Stimulated activated naive CD8-positive, alpha-beta T cell treated with anti-CD3 and anti-CD28 coated beads, Interleukin-15, Interleukin-2, amounts not matched to agents 100 U/mL and 50 U/mL, for 24 hours (primary cell): ENCODE results near the gene SGPL1.
A peak's percentile ranks its signal among the peaks of the same experiment; 100 is the strongest.
"Not testable (repeated sequence)": the region's sequence is repeated elsewhere in the genome, so short reads cannot be mapped to it uniquely, and the experiment has no call there.

Source experiments
- ATAC-seq: fragments of 150-1000 bp; cut with Tn5 transposase; one replicate; pipeline ENCODE4 v1.10.0; 2021
- DNase-seq: peaks from one replicate; pipeline ENCODE4 v3.0.0; 2021

SGPL1 gene, protein sequence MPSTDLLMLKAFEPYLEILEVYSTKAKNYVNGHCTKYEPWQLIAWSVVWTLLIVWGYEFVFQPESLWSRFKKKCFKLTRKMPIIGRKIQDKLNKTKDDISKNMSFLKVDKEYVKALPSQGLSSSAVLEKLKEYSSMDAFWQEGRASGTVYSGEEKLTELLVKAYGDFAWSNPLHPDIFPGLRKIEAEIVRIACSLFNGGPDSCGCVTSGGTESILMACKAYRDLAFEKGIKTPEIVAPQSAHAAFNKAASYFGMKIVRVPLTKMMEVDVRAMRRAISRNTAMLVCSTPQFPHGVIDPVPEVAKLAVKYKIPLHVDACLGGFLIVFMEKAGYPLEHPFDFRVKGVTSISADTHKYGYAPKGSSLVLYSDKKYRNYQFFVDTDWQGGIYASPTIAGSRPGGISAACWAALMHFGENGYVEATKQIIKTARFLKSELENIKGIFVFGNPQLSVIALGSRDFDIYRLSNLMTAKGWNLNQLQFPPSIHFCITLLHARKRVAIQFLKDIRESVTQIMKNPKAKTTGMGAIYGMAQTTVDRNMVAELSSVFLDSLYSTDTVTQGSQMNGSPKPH

DNA sequence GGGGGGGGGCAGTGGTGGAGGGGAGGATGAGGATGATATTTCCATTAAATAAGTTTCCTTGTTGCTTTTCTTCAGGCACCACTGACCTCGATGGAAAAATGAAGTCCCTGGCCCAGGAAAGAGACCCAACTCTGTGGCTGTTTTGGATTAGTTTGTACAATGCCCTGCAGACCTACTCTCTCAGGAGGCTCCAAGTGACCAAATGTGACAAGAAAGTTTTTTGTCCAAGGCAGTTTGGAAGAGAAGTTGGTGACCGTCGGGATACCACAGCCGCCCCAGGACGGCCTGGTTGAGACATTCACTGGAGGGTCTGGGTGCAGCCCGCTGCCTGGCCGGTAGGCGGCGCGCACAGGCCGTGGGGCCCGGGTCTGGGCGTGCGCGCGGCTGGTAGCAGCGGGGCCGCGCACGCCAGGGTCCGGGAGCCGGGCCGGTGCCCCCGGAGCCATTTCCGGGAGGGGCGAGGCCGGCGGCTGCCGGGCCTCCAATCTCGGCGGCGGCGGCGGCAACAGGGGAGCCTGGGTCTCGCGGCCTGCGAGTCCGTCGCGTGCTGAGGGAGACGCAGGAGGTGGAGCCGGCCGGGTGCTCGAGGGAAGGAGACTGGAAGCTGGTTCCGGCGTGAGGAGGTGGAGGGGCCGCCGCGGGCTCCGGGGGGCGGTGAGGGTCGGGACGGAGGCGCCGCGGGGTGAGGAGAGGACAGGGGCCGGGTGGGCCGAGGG is at the start of gene SGPL1:
Gene SGPL1, plus strand, starts transcription at position 445 of the 716 bp plus-strand sequence. CDS start 906 bp downstream, outside the sequence.
- DNase-seq (peak; percentile 92), ATAC-seq (peak; percentile 95)

DNA sequence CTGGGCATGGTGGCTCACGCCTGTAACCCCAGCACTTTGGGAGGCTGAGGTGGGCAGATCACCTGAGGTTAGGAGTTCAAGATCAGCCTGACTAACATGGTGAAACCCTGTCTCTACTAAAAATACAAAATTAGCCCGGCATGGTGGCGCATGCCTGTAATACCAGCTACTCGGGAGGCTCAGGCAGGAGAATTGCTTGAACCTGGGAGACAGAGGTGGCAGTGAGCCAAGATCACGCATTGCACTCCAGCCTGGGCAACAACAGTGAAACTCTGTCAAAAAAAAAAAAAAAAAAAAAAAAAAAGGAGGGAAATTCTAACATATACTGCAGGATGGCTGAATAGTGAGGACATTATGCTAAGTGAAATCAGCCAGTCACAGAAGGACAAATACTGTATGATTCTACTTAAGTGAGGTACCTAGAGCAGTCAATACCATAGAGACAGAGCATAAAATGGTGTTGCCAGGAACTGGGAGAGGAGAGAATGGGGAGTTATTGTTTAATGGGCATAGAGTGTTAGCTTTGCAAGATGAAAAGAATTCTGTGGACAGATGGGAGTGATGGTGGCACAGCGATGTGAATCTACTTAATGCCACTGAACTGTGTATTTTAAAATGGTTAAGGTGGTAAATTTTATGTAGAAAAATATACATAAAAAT is 47.6 kb upstream of the SGPL1 start:
- ATAC-seq, result not testable (repeated sequence)

DNA sequence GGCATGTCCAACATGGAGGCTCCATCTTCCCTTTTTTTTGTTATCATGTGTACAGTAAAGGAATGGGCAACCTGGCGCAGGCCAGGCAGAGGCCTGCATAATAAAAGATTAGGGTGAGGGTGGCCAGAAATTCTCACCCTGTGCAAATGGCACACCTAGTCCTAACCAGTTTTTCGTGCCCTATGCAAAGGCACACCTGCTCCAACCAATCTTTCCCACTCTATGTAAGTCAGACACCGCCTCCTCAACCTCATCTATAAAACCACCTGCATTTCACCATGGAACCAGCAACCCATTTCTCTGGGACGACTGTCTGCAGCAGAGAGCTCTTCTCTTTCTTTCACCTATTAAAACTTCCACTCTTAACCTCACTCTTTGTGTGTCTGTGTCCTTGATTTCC is 46.6 kb upstream of the SGPL1 start:
- no peak for ATAC-seq
- no peak for DNase-seq

More for the DNA sequence above, 47.6 kb upstream of the SGPL1 start:
- not testable (repeated sequence) for DNase-seq

DNA sequence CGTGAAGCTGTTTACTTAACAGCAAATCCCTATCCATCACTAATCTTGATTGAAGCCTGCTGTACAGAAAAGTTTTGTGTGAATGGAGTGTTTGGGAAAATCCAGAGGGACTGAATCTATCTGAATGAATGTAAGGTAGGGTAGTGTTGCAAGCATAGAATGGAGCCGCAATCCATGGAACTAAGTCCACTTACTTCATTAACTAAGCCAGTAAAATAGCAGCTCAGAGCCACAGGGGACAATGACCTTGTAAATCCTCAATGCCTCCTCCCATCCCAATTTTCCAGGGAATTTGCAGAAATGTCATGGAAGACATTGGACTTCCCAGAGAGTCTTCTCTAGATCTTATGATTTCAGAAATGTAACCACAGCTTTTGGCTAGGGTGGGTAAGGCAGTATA is 45.7 kb upstream of the SGPL1 start:
- ATAC-seq, result no peak
- DNase-seq, result no peak

DNA sequence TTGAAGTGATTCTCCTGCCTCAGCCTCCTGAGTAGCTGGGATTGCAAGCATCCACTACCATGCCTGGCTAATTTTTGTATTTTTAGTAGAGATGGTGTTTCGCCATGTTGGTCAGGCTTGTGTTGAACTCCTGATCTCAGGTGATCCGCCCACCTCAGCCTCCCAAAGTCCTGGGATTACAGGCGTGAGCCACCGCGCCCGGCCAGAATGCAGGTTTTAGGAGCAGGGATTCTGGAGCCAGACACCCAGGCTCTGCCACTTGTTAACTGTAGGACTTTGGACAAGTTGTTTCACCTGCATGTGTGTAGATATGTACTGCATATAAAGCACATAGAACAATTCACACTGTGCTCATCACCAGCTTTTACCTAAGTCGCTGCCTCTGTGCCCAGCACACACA is 45.2 kb upstream of the SGPL1 start:
- not testable (repeated sequence) for ATAC-seq, DNase-seq

DNA sequence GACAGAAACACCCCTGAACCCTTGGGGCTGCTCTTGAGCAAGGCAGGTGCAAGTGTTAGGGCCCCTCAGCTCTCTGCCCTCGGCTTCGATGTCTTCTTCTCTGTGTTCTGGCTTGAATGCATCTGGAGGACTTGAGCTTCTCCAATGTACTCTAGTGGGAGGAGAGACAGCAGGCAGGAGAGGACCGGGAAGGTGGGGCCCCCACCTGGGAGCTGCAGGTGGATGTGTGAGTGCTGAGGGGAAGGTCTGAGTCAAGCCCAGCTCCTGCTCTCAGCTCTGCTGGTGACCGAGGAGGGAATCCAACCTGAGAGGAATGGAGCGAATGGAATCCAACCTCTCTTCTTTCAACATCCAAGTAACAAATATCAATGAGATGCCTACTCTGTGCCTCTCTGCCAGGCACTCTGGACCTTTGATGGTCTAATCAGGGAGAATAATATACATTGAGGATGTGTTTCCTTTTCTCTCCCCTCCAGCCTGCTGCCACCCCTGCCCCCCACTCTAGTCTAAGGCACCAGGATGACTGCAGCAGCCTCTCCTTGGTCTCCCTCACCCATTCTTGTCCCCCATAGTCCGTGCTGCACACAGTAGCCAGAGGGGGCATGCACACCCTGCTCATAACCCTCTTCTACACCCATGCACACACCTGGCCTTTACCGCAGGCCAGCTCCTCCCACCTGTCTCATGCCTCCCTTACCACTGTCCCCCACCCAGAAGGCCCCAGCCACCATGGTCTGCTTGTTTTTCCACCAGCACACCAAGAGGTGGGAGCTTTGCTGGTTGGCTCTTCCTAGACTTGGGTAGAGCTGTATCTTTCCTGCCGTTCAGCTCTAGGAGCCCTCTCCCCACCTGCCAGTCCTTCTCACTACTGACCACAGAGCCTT is 44.2 kb upstream of the SGPL1 start:
- DNase-seq (no peak), ATAC-seq (no peak)

DNA sequence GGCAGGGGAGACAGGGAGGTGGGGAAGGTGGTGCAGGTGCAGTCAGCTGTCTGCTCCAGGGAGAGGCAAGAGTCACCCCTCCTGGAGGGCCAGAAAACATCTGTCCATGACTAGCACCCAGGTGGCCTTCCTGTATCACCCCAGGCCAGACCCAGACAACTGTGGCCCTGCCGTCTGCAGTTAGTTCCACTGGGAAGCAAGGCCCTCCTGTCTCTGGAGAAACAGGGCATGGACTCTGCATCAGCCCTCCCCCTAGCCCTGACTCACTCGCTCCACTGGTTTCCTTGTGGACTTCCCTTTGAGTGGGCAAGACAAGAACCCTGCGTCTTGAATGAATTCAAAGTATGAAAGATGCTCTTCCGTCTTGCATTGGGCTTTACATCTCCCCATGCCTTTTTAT is 43.1 kb upstream of the SGPL1 start:
- DNase-seq, result no peak
- no peak for ATAC-seq

DNA sequence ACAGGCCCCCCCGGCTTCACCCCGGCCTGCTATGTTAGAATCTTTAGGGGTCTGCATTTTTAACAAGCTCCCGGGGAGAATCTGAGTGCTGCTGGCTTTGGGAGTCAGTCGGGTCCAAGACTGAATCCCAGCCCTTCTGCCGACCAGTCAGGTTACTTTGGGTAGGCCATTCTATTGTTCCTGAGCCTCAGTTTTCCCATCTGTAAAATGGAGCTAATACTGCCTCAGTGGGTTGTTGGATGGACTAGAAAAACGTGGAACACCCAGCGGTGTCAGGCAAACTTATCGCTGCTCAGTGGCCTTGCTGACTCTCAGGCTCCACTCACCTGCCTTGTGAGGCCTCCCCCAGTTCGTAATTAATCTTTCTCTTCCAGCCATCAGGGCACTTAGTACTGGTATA is 42.3 kb upstream of the SGPL1 start:
- no peak for ATAC-seq
- DNase-seq, result no peak

DNA sequence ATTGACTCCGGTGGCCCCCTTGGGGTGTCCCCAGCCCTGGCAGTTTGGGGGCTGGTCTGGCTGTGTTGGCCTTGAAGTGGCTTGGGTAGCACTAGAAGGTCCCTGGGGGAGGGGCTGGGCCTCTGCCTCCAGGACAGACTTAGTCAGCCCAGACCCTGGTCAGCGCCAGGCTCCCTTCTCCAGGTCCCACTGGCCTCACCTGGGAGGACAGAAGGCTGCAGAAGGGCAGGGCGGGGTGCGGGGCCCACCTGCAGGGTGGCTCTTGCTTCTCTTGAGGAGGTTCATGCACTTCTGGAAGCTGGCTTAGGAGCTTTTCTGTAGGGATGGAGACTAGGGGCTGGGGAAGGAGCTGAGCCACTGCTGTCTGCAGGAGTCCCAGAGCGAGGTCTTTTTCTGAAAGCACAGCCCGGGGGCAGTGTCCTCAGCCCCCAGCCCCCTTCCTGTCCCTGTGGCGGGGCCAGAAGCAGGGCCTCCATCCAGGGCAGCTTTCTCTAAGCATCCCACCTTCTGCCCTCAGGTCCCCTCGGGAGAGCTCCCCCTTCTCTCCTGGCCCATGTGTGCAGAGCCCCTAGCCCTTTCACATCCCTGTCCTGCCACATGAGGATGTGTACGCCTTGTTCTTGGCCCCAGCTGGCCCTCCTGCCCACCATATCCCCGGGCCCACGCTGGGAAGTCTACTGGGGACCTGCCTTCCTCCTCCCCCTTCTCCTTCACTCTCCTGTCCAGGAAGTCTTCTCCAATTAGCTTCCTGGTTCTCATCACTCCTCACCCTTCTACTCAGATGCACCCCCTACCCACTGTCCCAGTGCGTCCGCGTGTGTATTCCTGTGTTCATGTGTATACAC is 41.6 kb upstream of the SGPL1 start:
- no peak for ATAC-seq

DNA sequence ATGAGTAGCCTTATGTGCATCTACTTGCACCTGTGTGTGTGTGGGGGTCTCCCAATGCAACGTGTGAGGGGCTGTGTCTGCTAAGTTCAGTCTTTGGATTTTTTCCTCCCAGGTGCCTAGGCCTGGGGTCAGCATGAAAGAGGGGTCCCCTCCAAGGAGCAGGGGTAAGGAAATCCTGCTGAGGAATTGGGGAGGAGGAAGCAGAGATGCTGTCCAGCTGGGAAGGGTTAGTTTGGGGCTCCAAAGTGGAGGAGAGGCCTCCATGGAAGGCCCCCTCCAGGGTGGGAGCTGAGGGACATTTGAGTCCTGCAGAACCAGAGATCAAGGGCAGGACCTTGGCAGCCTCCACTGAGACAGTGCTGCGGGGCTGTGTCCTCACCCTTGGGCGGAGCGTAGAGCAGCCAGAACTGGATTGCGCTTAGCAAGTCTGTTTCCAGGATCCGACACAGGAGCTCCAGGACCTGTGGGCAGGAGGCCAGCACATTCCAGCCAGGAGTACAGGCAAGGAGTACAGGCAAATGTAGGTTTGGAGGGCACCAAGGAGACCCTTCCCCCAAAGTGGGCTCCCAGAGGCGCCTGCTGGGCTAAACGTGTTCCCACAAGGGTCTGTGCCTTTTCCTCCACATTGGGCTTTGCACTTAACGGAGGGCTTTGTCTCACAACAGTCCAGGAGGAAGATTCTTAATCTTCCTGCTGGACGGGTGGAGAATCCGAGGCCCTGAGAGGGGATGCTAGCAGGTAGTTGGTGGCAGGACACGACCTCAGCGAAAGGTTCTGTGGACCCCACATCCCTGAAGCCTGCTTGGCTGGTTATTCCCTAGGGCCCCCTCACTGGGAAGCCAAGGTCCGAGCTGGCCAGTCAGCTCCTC is 40.7 kb upstream of the SGPL1 start:
- no peak for DNase-seq
- ATAC-seq, result no peak

More for the DNA sequence above, 41.6 kb upstream of the SGPL1 start:
- no peak for DNase-seq

DNA sequence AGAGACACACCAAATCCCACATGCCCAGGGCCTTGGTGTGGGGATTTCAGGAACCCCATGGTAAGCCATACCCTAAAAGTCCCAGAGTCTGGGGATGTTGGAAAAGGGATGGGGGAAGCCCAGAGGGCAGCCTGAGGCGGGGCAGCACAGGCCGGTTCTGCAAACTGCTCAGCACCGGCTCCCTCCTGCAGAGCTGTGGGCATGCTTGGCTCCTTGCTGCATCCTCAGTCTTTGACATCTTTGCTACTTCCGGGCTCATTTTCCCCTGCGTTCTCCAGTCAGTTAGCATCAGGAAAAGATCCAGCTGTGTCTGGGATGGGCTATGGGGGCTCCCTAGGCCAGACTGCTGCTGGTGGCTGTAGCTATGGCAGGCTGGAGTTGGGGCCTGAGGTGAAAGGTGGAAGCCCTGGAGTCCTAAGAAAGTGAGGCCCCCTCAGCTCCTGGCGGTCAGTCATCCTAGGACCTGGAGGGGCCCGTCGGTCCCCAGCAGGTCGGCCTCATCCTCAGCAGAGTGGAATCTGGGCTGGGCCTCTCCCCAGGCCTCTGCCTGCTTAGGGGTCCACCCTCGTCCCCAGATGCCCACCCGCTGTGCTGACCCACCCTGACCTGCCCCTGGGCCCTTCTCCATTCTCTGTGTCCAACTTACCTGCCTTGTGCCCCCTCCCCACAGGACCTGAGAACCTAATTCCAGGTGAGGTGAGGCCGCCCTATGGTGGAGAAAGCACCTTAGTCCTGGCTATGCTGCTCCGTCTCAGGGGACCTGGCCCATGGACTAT is 39.9 kb upstream of the SGPL1 start:
- no peak for DNase-seq
- ATAC-seq, result no peak

DNA sequence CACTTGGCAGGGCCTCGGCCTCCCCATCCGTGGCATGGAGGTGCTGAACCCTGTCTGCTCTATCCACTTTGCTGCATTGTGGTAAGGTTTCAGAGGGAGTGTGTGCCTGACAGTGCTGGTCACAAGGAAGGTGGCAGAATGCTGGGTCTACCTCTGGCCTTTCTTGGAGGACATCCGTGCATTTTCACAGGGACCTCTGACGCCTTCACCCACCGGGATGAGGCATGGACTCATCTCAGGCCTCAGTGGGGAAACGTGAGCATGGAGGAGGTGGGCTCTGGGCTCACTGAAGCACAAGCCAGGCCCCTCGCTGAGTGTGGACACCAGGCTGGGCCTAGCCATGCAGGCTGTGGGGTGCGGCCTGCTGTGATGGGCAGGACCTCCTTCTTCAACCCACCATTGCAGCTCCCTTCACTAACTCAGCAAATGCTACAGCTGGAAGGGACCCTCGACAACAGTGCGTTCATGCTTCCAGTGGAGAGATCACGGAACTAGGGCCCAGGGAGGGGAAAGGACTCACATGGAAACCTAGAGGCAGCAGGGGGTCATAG is 39.2 kb upstream of the SGPL1 start:
- no peak for DNase-seq
- no peak for ATAC-seq

DNA sequence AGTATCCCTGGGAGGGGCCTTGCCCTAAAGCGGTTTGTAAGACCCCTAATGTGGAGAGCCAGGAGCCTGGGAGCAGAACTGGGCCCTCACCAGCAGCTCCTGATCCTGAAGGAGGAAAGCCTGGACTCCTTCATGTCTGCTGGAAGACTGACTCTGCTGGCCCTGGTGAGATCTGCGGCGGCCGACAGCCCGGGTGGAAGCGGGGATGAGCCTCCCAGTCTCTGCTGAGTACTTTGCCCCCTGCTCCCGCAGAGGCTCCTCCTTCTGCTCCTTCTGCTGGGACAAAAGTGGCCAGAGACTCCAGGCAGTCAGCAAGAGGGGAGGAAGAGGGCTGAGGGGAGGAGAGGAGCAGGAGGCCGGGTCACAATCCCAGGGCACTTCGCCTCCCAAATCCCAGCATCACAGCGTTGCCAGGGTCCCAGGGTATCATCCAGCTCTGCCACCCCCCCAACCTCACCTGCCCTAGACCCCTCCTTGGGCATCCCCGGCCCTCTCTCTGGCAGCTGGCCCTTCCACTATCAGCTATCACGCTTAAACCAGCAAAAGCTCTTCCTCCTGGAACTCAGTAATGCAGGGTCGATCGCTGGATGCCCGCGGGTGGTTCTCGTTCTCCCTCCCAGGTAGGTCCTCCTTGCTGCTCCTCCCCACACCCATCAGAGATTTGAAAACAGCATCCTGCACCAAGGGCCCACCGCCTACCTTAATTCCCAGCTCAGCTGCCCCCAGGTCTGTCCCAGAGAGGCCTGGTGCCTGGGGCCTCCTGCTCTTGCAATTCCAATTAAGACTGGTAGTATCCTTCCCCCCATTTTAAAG is 38.5 kb upstream of the SGPL1 start:
- ATAC-seq (no peak), DNase-seq (no peak)

DNA sequence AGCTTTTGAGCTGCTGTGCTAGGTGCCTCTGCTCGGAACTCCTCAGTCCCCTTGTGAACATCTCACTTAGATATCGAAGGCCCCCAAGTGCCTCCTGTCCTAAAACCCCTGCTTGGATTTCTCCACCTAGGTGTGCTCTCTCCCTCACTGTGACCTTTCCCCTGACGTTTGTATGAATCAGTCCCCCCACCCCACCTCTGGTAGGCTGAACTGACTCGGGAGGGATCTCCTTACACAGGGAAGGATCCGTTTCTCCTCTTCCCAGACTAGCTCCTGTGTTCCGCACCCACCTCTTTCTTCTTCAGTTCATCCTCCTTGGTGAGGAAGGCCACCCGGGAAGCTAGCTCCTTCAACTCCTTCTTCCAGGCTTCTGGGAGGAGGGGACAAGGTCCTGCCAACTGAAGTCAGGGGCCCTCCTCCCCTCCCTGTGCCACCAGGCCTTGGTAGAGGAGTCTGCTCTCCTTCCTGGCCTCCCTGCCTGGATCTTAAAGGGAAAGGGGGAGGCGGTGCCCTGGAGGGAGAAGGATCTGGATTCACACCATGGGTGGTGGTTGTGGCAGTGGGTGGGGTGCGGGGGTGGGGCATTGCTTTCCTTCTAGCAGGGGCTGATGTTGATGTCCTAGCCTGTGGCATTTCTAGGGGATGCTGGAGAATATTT is 37.4 kb upstream of the SGPL1 start:
- no peak for ATAC-seq

DNA sequence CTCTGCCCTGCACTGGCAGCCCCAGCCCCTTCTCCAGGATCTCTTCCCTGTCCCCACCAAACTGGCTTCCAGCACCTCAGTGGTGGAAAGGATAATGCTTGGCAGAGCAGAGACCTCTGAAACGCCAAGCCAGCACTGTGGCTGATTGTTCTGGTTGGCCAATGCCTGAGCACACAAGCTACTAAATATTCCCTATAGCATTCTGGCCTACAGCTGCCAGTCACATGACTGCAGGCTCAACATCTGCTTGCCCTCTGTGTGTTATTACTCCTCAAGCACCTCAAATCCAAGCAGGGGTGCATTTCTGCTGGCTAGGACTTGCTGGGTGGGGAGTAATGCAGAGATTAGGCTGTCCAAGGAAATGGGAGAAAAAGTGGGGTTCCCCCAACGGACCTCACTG is 36.7 kb upstream of the SGPL1 start:
- no peak for DNase-seq
- no peak for ATAC-seq

More for the DNA sequence above, 37.4 kb upstream of the SGPL1 start:
- DNase-seq, result no peak

DNA sequence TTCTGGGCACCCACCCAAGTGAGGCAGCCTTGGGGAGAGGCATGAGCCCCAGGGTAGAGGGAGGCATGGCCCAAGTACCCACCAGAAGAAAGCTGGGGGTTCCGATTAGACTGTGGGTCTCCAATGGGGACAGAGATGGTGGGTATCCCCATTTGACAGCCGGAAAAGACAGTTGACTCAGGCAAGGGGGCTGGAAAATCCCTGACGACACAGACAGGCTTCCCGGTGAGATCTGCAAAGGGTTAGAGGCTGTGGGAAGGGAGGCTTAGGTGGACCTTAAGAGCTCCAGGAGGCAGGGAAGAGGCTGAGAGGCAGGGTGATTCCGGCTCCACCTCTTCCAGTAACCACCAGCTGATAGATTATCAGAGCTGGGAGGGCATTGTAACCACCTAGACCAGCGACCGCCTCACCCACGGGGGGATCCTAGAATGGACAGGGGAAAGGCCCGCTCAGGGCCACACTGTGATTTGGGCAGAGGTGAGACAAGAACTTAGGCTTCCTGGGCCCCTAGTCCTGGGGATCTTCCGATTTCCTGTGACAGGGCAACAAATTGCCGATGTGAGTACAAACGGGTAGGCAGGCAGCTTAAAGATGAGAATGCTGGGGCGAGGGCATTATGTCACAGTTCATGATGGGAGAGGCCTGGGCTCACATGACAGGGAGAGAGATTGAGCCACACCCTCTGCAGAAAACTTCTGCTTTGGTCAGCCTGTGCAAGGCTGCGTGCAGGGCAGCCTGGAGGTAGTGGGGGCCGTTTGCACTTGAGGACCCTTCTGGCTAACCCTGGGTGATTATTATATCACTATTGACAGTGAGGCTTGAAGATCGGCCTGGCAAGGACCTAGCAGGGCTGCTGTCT is 36.0 kb upstream of the SGPL1 start:
- ATAC-seq (no peak), DNase-seq (no peak)
